ENCODE results near the gene CNTFR.

- TF ChIP-seq EP300 (IDR thresholded peaks at IDR 0.05; ENCODE audit: borderline replicate concordance) (no peak), CEBPB (IDR thresholded peaks at IDR 0.05) (no peak), TCF12 (IDR thresholded peaks at IDR 0.05; ENCODE audit: low read depth) (no peak), RAD21 (IDR thresholded peaks at IDR 0.05; ENCODE audit: low read depth) (no peak), YY1 (IDR thresholded peaks at IDR 0.05; ENCODE audit: low read depth) (no peak)
- TF ChIP-seq, protein P1, sequence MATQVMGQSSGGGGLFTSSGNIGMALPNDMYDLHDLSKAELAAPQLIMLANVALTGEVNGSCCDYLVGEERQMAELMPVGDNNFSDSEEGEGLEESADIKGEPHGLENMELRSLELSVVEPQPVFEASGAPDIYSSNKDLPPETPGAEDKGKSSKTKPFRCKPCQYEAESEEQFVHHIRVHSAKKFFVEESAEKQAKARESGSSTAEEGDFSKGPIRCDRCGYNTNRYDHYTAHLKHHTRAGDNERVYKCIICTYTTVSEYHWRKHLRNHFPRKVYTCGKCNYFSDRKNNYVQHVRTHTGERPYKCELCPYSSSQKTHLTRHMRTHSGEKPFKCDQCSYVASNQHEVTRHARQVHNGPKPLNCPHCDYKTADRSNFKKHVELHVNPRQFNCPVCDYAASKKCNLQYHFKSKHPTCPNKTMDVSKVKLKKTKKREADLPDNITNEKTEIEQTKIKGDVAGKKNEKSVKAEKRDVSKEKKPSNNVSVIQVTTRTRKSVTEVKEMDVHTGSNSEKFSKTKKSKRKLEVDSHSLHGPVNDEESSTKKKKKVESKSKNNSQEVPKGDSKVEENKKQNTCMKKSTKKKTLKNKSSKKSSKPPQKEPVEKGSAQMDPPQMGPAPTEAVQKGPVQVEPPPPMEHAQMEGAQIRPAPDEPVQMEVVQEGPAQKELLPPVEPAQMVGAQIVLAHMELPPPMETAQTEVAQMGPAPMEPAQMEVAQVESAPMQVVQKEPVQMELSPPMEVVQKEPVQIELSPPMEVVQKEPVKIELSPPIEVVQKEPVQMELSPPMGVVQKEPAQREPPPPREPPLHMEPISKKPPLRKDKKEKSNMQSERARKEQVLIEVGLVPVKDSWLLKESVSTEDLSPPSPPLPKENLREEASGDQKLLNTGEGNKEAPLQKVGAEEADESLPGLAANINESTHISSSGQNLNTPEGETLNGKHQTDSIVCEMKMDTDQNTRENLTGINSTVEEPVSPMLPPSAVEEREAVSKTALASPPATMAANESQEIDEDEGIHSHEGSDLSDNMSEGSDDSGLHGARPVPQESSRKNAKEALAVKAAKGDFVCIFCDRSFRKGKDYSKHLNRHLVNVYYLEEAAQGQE (IDR thresholded peaks at IDR 0.05; ENCODE audit: low read depth), result no peak
- TF ChIP-seq, protein P2, sequence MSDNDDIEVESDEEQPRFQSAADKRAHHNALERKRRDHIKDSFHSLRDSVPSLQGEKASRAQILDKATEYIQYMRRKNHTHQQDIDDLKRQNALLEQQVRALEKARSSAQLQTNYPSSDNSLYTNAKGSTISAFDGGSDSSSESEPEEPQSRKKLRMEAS (IDR thresholded peaks at IDR 0.05), result no peak
Measured at GRCh38 chr9:34635556-34635955, 46.0 kb upstream of the CNTFR start.

Data from Ishikawa (cell line).